Measurements from ENCODE around the gene EHBP1. TPM values are rescaled to one million over a fixed set of nuclear protein-coding genes. Genes with fewer than 3 reads are reported as not detected.
A peak's percentile ranks its signal among the peaks of the same experiment; 100 is the strongest.

EHBP1 gene
- total RNA-seq, 2 donors from 2014 or later, result 34.6 to 49.8 TPM

DNA sequence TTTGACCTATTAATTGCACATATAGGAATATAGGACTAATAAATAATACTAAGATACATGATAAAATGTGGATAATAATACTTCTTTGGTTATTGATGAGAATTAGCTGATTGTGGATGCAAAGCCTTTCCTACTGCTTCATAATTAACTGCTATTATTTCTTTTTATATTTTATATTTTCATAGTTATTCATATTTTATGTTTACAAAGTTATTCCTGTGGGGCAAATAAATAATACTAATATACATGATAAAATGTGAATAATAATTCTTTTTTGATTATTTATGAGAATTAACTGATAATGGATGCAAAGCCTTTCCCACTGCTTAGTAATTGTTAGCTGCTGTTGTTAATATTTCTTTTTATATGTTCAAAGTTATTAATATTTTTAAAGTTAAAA lies 146.7 kb downstream of the EHBP1 start:
- Histone ChIP-seq H3K9ac (ENCODE audit: extremely low read depth, low read length, poor library complexity, severe bottlenecking) (no peak overlapping the region), H3K27me3 (ENCODE audit: control insufficient read depth, insufficient read depth, low read length, poor library complexity, severe bottlenecking) (no peaks in the 10 kb centered on the region), H3K27ac (ENCODE audit: low read depth, low read length) (no peak overlapping the region), H3K36me3 (ENCODE audit: control insufficient read depth, insufficient read depth, low read length) (no peaks in the 10 kb centered on the region), H3K4me1 (ENCODE audit: control insufficient read depth, insufficient read depth, low read length) (no peaks in the 10 kb centered on the region), H3K4me3 (ENCODE audit: low read length) (no peak overlapping the region), H3K9me3 (ENCODE audit: control insufficient read depth, low read length) (peaks cover 14% of the 10 kb centered on the region)
- Mint-ChIP-seq H3K27me3 (ENCODE audit: insufficient read depth) (no peaks in the 10 kb centered on the region), H3K36me3 (ENCODE audit: low read depth) (peaks cover 16% of the 10 kb centered on the region), H3K27ac (no peak overlapping the region), H3K4me3 (no peak overlapping the region), H3K9me3 (peaks cover 5% of the 10 kb centered on the region), H3K4me1 (no peaks in the 10 kb centered on the region)
- TF ChIP-seq, protein P1, sequence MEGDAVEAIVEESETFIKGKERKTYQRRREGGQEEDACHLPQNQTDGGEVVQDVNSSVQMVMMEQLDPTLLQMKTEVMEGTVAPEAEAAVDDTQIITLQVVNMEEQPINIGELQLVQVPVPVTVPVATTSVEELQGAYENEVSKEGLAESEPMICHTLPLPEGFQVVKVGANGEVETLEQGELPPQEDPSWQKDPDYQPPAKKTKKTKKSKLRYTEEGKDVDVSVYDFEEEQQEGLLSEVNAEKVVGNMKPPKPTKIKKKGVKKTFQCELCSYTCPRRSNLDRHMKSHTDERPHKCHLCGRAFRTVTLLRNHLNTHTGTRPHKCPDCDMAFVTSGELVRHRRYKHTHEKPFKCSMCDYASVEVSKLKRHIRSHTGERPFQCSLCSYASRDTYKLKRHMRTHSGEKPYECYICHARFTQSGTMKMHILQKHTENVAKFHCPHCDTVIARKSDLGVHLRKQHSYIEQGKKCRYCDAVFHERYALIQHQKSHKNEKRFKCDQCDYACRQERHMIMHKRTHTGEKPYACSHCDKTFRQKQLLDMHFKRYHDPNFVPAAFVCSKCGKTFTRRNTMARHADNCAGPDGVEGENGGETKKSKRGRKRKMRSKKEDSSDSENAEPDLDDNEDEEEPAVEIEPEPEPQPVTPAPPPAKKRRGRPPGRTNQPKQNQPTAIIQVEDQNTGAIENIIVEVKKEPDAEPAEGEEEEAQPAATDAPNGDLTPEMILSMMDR (conservative IDR thresholded peaks at IDR 0.05), result no peak
- DNase-seq, result no peak

DNA sequence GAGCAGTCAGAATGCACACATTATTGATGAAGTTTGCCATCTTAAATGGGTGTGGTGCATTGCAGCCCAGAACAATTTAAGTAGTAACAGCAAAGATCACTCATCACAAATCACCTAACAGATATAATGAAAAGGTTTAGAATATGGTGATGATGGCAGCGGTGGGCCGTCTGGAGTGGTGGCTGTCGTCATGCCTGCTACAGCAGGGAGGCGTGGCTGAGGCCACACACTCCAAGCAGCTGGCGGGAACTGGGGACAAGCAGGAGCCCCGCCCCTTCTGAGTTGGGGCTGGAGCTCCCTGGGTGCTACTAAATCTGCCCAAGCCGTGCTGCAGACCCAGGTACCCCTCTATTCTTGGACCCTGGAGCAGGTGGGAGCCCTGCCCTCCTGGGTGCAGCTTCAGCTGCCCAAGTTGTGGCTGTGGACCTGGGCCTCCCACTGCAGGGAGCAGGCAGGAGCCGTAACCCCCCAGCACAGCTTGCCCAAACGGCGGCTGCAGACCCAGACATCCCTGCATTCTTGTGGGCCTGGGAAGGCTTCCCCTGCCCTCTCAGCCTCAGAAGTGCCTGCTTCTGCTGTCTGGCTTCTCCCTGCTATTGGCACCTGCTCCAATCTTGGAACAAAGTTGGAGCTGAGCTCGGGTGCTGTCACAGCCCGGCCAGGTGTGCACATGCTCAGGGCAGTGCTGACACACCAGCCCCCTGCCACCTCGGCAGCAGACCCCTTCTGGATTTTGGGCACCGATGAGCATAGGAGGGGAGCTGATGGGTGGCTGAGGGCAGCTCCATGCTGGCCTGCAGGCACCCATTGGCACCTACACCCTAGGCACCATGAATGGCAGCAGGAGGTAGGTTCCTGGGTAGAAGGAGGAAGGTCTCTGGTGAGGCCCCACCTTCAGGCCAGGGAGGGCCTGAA lies 149.3 kb downstream of the EHBP1 start:
- Histone ChIP-seq H3K9me3 (ENCODE audit: control insufficient read depth, low read length) (peaks cover 14% of the 10 kb centered on the region), H3K27me3 (ENCODE audit: control insufficient read depth, insufficient read depth, low read length, poor library complexity, severe bottlenecking) (no peaks in the 10 kb centered on the region), H3K9ac (ENCODE audit: extremely low read depth, low read length, poor library complexity, severe bottlenecking) (no peak overlapping the region), H3K36me3 (ENCODE audit: control insufficient read depth, insufficient read depth, low read length) (no peaks in the 10 kb centered on the region), H3K27ac (ENCODE audit: low read depth, low read length) (no peak overlapping the region), H3K4me3 (ENCODE audit: low read length) (no peak overlapping the region), H3K4me1 (ENCODE audit: control insufficient read depth, insufficient read depth, low read length) (peaks cover 5% of the 10 kb centered on the region)
- peaks cover 16% of the 10 kb centered on the region for H3K36me3 Mint-ChIP-seq (ENCODE audit: low read depth)
- peaks cover 5% of the 10 kb centered on the region for H3K9me3 Mint-ChIP-seq
- H3K27me3 Mint-ChIP-seq (ENCODE audit: insufficient read depth), result no peaks in the 10 kb centered on the region
- no peak for DNase-seq
- TF ChIP-seq, protein P1 (conservative IDR thresholded peaks at IDR 0.05), result no peak
- peak overlapping the region; percentile 32 for H3K27ac Mint-ChIP-seq
- 91 to 92% methylated on average over 6 to 14 of the region's 14 CpGs for WGBS, 2 experiments (ENCODE audit: insufficient coverage in 1 of 2, insufficient read length in 1 of 2)
- no peak overlapping the region for H3K4me3 Mint-ChIP-seq
- peaks cover 9% of the 10 kb centered on the region for H3K4me1 Mint-ChIP-seq

DNA sequence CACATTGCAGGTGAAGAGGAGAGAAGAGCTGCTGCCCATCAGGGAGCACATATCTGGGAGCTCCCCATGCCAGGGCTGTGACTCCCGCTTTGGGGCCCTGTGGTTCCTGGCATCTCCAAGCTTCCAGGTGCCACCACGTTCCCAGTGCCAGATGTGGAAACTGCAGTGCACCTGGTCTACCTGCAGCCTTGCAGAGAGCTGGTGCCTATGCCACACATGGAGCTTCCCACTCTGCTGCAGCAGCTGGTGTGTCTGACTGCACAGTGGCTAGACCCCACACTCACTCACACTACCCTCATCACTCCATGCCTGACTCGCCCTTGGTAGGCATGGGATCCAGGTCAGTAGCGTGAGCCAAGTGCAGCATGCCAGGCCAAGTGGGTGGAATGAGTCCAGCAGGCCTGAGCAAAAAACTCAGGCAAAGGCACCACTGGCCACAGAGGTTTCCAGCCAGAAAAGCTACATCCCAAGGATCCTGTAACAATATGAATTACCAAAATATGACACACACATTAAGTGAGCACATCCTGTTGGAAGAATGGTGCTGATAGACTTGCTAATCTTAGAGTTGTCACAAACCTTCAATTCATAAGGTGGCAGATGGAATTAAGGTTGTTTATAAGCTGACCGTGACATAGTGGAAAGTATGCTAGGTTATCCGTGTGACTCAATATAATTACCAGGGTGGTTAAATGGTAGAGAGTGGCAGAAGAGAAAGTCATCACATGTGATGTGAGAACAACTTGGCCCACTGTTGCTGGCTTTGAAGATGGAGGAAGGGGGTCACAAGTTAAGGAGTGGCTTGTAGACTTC lies 150.9 kb downstream of the EHBP1 start:
- peaks cover 14% of the 10 kb centered on the region for H3K9me3 ChIP-seq (ENCODE audit: control insufficient read depth, low read length)
- Mint-ChIP-seq H3K27ac (no peak overlapping the region), H3K9me3 (peaks cover 5% of the 10 kb centered on the region), H3K27me3 (ENCODE audit: insufficient read depth) (no peaks in the 10 kb centered on the region), H3K4me1 (peaks cover 9% of the 10 kb centered on the region), H3K36me3 (ENCODE audit: low read depth) (peaks cover 16% of the 10 kb centered on the region), H3K4me3 (no peak overlapping the region)
- H3K27me3 ChIP-seq (ENCODE audit: control insufficient read depth, insufficient read depth, low read length, poor library complexity, severe bottlenecking), result no peaks in the 10 kb centered on the region
- H3K36me3 ChIP-seq (ENCODE audit: control insufficient read depth, insufficient read depth, low read length), result no peaks in the 10 kb centered on the region
- 94 to 100% methylated on average over 5 to 6 of the region's 6 CpGs for WGBS, 2 experiments (ENCODE audit: insufficient coverage in 1 of 2, insufficient read length in 1 of 2)
- H3K4me1 ChIP-seq (ENCODE audit: control insufficient read depth, insufficient read depth, low read length), result peaks cover 5% of the 10 kb centered on the region
- no peak overlapping the region for H3K4me3 ChIP-seq (ENCODE audit: low read length)
- no peak for DNase-seq
- no peak overlapping the region for H3K9ac ChIP-seq (ENCODE audit: extremely low read depth, low read length, poor library complexity, severe bottlenecking)
- no peak overlapping the region for H3K27ac ChIP-seq (ENCODE audit: low read depth, low read length)
- TF ChIP-seq, protein P1 (conservative IDR thresholded peaks at IDR 0.05), result no peak

Data from endodermal cell (in vitro differentiated cells).